IPS-18c (cell line): ENCODE data around the gene ORM2.

Experiments used
- H3K4me3 ChIP-seq: 2 replicates; pipeline ENCODE4 v1.7.0; 2013; ENCODE audit warnings: low read depth, mild to moderate bottlenecking, low read length, moderate library complexity; ENCODE audit not compliant: insufficient read depth
- H3K9me3 ChIP-seq: one replicate; pipeline ENCODE4 v1.6.1; 2013; ENCODE audit warnings: mild to moderate bottlenecking, low read length, moderate library complexity; ENCODE audit not compliant: control insufficient read depth, insufficient read depth

ORM2 gene

GRCh38 chr9:114370251-114370967 lies 40.7 kb downstream of the ORM2 start:
- Histone ChIP-seq H3K9me3 (no peaks in the 10 kb centered on the region), H3K4me3 (no peak overlapping the region)

GRCh38 chr9:114370968-114371320 lies 41.3 kb downstream of the ORM2 start:
- no peak overlapping the region for H3K4me3 ChIP-seq
- no peaks in the 10 kb centered on the region for H3K9me3 ChIP-seq

DNA sequence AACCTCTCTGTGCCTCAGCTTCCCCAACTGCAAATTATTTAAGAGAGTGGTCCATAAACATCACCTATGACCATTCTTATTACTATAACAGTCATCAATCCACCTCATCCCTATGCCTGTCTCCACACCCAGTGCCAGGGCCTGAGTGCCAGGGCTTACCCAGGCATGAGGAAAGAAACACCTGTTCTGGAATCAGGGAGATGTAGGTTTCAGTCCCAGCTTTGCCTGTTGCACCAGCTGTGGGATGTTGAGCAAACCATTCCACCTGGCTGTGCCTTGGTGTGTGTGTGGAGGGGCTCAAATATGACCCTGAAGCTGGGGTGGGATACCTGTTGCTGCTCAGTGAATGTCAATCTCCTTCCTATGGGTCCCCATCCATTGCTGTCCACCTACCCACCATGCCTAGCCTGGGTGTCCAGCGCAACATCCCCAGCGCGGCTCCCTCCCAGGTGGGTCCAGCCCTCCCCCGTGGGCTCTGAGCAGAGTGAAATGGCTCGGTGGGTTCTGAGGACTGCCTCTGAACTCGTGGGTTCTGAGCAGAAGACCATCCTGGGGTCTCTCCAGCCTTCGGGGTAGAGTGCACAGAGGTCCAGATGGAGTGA lies 41.8 kb downstream of the ORM2 start:
- no peak overlapping the region for H3K4me3 ChIP-seq

DNA sequence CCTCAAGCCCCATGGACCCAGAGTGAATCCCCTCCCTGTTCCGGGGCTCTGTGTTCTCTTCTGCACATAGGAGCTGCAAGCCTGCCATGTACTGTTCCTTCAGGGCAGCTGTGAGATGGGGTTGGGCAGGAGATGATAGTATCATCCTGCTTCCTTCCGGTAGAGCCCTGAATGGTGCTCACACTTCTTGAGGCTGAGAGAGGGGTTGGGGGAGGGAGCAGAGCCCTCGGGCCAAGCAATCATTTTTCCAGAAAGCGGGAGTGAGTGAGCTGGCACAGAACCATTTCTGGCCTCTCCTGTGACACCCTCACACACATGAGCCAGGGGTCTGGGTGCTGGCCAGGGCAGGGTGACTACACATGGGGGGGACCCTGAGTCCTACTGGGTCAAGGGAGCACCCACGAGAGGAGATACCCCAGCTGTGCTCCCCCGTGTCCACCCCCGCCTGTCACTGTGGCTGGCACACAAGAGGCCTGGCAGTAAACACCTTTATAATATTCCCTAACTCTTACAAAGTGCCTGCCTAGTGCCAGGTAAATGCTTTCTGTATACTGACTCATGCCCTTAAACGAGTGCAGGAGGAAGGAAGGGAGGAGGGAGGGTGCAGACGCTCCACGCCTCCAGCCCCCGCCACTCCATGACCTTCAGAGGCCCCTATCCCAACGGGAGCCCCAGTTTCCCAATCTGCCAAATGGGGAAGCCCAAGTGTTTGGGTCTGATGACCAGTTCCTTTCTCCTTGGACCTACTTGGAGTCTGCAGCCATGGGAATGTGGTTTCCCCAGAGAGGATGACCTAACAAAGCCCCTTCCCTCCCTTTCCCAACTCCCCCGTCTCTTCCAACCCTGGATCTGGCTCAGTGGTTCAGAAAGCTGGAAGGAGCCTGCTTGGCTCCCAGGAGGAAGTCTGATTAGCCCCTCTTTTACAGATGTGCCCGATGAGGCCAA lies 42.6 kb downstream of the ORM2 start:
- Histone ChIP-seq H3K9me3 (no peaks in the 10 kb centered on the region), H3K4me3 (no peak overlapping the region)

More for the DNA sequence above, 41.8 kb downstream of the ORM2 start:
- H3K9me3 ChIP-seq, result no peaks in the 10 kb centered on the region

- H3K9me3 ChIP-seq, result no peaks in the 10 kb centered on the region
These were observed 43.3 kb downstream of the ORM2 start for GRCh38 chr9:114372921-114373448.

GRCh38 chr9:114373960-114374730 lies 44.5 kb downstream of the ORM2 start:
- no peak overlapping the region for H3K4me3 ChIP-seq
- no peaks in the 10 kb centered on the region for H3K9me3 ChIP-seq

More at GRCh38 chr9:114372921-114373448, 43.3 kb downstream of the ORM2 start:
- no peak overlapping the region for H3K4me3 ChIP-seq

- Histone ChIP-seq H3K9me3 (no peaks in the 10 kb centered on the region), H3K4me3 (no peak overlapping the region; the same call in 1 of the 2 replicates)
These were observed 45.3 kb downstream of the ORM2 start for GRCh38 chr9:114374936-114375335.

- Histone ChIP-seq H3K4me3 (no peak overlapping the region), H3K9me3 (no peaks in the 10 kb centered on the region)
These were observed 45.9 kb downstream of the ORM2 start for GRCh38 chr9:114375386-114376175.

GRCh38 chr9:114376586-114377445 lies 47.1 kb downstream of the ORM2 start:
- Histone ChIP-seq H3K9me3 (no peaks in the 10 kb centered on the region), H3K4me3 (no peak overlapping the region)

DNA sequence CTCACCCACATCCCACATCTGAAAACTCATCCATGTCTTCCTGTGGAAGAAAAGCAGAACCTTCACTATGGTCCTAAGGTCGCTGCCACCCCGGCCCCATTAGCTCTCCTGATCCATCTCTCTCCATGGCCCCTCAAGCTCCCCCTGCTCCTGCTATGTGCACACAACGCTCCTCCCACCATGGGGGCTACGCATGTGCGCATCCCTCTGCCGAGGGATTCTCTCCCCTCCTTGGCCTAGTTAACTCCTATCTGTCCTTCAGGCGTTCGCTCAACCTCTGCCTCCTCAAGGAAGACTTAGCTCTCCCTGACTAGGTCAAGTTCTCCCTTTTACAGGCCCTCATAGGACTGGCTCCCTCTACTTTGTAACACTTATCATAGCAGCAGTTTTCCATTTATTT lies 48.3 kb downstream of the ORM2 start:
- no peak overlapping the region for H3K4me3 ChIP-seq
- H3K9me3 ChIP-seq, result no peaks in the 10 kb centered on the region

DNA sequence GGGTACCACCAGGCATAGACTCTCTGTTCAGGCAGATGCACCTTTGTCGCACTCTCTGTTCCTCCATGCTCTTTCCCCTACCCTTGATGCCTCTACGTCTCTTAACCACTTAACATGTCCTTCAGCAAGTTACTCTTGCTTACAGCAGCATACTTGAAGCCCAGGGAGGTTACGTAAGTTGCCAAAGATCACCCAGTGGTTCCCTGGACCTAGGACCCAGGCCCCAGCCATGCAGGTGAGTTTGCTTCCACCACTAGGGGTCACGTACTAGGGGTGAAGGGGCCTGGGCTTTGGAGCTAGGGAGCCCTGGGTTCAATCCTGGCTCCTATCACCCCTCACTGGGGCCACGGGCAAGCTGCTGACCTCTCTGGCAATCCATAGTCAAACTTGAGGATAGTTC lies 49.2 kb downstream of the ORM2 start:
- H3K9me3 ChIP-seq, result no peaks in the 10 kb centered on the region
- no peak overlapping the region for H3K4me3 ChIP-seq
